SK-N-SH treated with all-trans-retinoic acid at 6 μM for 48 hours (cell line): ENCODE data around the gene LMF1.

Experiments used
- ATAC-seq: fragments of 200-7000 bp; cut with Tn5 transposase; 3 replicates; pipeline ENCODE4 v1.9.1; 2020; ENCODE audit warnings: mild to moderate bottlenecking, moderate library complexity
- ARNTL ChIP-seq: fragments of 450-650 bp; formaldehyde crosslinking; IDR thresholded peaks from 2 replicates; pipeline ENCODE4 v1.5.0; 2020; ENCODE audit warnings: low read depth, mild to moderate bottlenecking, moderate library complexity, borderline replicate concordance
- BACH2 ChIP-seq: fragments of 250-450 bp; sonication (Bioruptor Pico); IDR thresholded peaks from 2 replicates; pipeline ENCODE4 v1.9.0; 2021; ENCODE audit warnings: mild to moderate bottlenecking, borderline replicate concordance
- CSDC2 ChIP-seq: fragments of 250-450 bp; sonication (Bioruptor Pico); IDR thresholded peaks from 2 replicates; pipeline ENCODE4 v1.5.0; 2020; ENCODE audit warnings: mild to moderate bottlenecking, moderate library complexity
- ESRRG ChIP-seq: fragments of 250-450 bp; sonication (Bioruptor Pico); IDR thresholded peaks from 2 replicates; pipeline ENCODE4 v1.6.1; 2021; ENCODE audit warnings: mild to moderate bottlenecking
- GLIS3 ChIP-seq: fragments of 250-450 bp; sonication (Bioruptor Pico); IDR thresholded peaks from 2 replicates; pipeline ENCODE4 v1.5.0; 2020; ENCODE audit warnings: mild to moderate bottlenecking, moderate library complexity
- ISL1 ChIP-seq: fragments of 250-450 bp; sonication (Bioruptor Pico); IDR thresholded peaks from 2 replicates; pipeline ENCODE4 v2.1.2; 2022; ENCODE audit warnings: mild to moderate bottlenecking, moderate library complexity
- OSR1 ChIP-seq: fragments of 250-450 bp; sonication (Bioruptor Pico); IDR thresholded peaks from 2 replicates; pipeline ENCODE4 v1.8.0; 2022; ENCODE audit warnings: moderate library complexity, mild to moderate bottlenecking, inconsistent platforms
- PPARA ChIP-seq: fragments of 250-450 bp; sonication (Bioruptor Pico); IDR thresholded peaks from 2 replicates; pipeline ENCODE4 v1.5.0; 2020; ENCODE audit warnings: mild to moderate bottlenecking, borderline replicate concordance
- RARB ChIP-seq: fragments of 250-450 bp; sonication (Bioruptor Pico); IDR thresholded peaks from 2 replicates; pipeline ENCODE4 v1.8.0; 2021; ENCODE audit warnings: mild to moderate bottlenecking, moderate library complexity
- SNAI2 ChIP-seq: fragments of 250-450 bp; sonication (Bioruptor Pico); IDR thresholded peaks from 2 replicates; pipeline ENCODE4 v1.5.0; 2020; ENCODE audit warnings: mild to moderate bottlenecking, moderate library complexity
- TOX ChIP-seq: fragments of 250-450 bp; sonication (Bioruptor Pico); IDR thresholded peaks from 2 replicates; pipeline ENCODE4 v1.8.0; 2021; ENCODE audit warnings: mild to moderate bottlenecking, moderate library complexity, borderline replicate concordance
- ZC3H10 ChIP-seq: fragments of 250-450 bp; sonication (Bioruptor Pico); IDR thresholded peaks from 2 replicates; pipeline ENCODE4 v1.5.1; 2021; ENCODE audit warnings: mild to moderate bottlenecking, moderate library complexity
- ZFP30 ChIP-seq: fragments of 450-650 bp; formaldehyde crosslinking; IDR thresholded peaks from 2 replicates; pipeline ENCODE4 v1.5.0; 2022; ENCODE audit warnings: mild to moderate bottlenecking, moderate library complexity
- ZNF565 ChIP-seq: fragments of 450-650 bp; formaldehyde crosslinking; conservative IDR thresholded peaks from 2 replicates; pipeline ENCODE4 v1.5.0; 2020; ENCODE audit warnings: low read depth, mild to moderate bottlenecking, moderate library complexity
- ZNF70 ChIP-seq: fragments of 450-650 bp; formaldehyde crosslinking; IDR thresholded peaks from 2 replicates; pipeline ENCODE4 v1.5.0; 2020; ENCODE audit warnings: mild to moderate bottlenecking, moderate library complexity
- ZNF8 ChIP-seq: fragments of 450-650 bp; formaldehyde crosslinking; IDR thresholded peaks from 2 replicates; pipeline ENCODE4 v1.5.0; 2020; ENCODE audit warnings: mild to moderate bottlenecking, moderate library complexity
- TF ChIP-seq, protein P1 (sequence below): fragments of 250-450 bp; sonication (Bioruptor Pico); IDR thresholded peaks from 2 replicates; pipeline ENCODE4 v1.5.1; 2021; ENCODE audit warnings: mild to moderate bottlenecking, moderate library complexity
- TF ChIP-seq, protein P2 (sequence below): fragments of 250-450 bp; sonication (Bioruptor Pico); IDR thresholded peaks from 2 replicates; pipeline ENCODE4 v1.8.0; 2020; ENCODE audit warnings: mild to moderate bottlenecking, moderate library complexity, borderline replicate concordance
- TF ChIP-seq, protein P3 (sequence below): fragments of 250-450 bp; sonication (Bioruptor Pico); IDR thresholded peaks from 2 replicates; pipeline ENCODE4 v1.8.0; 2021; ENCODE audit warnings: low read depth, mild to moderate bottlenecking, moderate library complexity, borderline replicate concordance

LMF1 gene

DNA sequence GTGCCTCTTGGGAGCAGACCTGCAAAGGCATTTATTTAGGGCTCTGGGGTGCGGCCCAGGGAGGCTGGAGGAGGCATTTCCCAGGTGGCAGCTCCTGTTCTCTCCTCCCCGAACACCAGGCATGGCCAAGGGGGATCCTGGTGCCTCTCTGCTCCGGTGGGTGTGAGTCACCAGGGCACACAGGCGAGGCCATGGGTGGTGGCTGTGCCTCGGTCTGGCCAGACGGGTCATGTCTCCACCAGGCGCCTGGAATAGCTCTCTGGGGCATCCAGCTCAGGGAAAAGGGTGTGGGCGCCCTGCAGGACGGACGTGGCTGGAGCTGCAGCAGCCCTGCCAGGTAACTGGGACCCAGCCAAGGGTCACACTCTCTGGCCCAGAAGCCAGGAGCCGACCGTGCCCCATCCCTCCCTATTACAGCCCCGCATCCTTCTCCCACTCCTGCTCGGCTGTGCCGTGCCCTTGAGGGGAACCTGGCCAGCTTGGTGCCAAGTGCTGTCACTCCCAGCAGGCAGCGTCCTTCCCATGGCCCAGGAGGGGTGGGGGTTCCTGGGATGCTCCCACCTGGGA is 36.6 kb upstream of the LMF1 start:
- ATAC-seq = no peak
- no peak for TF ChIP-seq ARNTL
- no peak for TF ChIP-seq GLIS3 (CRISPR knock-in tag)
- TF ChIP-seq, protein P1, sequence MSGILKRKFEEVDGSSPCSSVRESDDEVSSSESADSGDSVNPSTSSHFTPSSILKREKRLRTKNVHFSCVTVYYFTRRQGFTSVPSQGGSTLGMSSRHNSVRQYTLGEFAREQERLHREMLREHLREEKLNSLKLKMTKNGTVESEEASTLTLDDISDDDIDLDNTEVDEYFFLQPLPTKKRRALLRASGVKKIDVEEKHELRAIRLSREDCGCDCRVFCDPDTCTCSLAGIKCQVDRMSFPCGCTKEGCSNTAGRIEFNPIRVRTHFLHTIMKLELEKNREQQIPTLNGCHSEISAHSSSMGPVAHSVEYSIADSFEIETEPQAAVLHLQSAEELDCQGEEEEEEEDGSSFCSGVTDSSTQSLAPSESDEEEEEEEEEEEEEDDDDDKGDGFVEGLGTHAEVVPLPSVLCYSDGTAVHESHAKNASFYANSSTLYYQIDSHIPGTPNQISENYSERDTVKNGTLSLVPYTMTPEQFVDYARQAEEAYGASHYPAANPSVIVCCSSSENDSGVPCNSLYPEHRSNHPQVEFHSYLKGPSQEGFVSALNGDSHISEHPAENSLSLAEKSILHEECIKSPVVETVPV = no peak
- no peak for TF ChIP-seq PPARA (CRISPR knock-in tag)
- TF ChIP-seq ISL1 (CRISPR knock-in tag) = no peak
- TF ChIP-seq CSDC2 (CRISPR knock-in tag) = no peak
- TF ChIP-seq ESRRG (CRISPR knock-in tag) = no peak
- no peak for TF ChIP-seq ZNF70 (CRISPR knock-in tag)
- TF ChIP-seq ZC3H10 (CRISPR knock-in tag) = no peak
- TF ChIP-seq OSR1 (CRISPR knock-in tag) = no peak
- TF ChIP-seq, protein P2, sequence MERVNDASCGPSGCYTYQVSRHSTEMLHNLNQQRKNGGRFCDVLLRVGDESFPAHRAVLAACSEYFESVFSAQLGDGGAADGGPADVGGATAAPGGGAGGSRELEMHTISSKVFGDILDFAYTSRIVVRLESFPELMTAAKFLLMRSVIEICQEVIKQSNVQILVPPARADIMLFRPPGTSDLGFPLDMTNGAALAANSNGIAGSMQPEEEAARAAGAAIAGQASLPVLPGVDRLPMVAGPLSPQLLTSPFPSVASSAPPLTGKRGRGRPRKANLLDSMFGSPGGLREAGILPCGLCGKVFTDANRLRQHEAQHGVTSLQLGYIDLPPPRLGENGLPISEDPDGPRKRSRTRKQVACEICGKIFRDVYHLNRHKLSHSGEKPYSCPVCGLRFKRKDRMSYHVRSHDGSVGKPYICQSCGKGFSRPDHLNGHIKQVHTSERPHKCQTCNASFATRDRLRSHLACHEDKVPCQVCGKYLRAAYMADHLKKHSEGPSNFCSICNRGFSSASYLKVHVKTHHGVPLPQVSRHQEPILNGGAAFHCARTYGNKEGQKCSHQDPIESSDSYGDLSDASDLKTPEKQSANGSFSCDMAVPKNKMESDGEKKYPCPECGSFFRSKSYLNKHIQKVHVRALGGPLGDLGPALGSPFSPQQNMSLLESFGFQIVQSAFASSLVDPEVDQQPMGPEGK (CRISPR knock-in tag) = no peak
- TF ChIP-seq TOX = no peak
- no peak for TF ChIP-seq RARB (CRISPR knock-in tag)
- TF ChIP-seq, all 23 proteins: peak for 0

DNA sequence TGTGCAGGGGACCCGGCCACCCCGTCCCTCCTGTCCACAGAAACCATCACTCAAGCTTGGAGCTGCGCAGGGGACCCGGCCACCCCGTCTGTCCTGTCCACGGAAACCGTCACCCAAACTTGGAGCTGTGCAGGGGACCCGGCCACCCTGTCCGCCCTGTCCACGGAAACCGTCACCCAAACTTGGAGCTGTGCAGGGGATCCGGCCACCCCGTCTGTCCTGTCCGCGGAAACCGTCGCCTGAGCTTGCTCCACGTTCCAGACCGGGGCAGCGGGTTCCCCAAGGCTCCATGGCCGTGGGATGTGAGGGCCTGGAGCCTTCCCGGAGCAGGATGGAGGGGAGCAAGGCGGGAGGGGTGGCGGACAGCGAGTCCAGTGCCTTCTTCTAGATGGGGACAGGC is 36.0 kb upstream of the LMF1 start:
- no peak for ATAC-seq
- TF ChIP-seq RARB (CRISPR knock-in tag) (no peak), ZC3H10 (CRISPR knock-in tag) (no peak), TOX (no peak), ESRRG (CRISPR knock-in tag) (no peak), ISL1 (CRISPR knock-in tag) (no peak), GLIS3 (CRISPR knock-in tag) (no peak), SNAI2 (no peak)
- TF ChIP-seq, protein P3, sequence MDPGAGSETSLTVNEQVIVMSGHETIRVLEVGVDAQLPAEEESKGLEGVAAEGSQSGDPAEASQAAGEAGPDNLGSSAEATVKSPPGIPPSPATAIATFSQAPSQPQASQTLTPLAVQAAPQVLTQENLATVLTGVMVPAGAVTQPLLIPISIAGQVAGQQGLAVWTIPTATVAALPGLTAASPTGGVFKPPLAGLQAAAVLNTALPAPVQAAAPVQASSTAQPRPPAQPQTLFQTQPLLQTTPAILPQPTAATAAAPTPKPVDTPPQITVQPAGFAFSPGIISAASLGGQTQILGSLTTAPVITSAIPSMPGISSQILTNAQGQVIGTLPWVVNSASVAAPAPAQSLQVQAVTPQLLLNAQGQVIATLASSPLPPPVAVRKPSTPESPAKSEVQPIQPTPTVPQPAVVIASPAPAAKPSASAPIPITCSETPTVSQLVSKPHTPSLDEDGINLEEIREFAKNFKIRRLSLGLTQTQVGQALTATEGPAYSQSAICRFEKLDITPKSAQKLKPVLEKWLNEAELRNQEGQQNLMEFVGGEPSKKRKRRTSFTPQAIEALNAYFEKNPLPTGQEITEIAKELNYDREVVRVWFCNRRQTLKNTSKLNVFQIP (CRISPR knock-in tag) = no peak

DNA sequence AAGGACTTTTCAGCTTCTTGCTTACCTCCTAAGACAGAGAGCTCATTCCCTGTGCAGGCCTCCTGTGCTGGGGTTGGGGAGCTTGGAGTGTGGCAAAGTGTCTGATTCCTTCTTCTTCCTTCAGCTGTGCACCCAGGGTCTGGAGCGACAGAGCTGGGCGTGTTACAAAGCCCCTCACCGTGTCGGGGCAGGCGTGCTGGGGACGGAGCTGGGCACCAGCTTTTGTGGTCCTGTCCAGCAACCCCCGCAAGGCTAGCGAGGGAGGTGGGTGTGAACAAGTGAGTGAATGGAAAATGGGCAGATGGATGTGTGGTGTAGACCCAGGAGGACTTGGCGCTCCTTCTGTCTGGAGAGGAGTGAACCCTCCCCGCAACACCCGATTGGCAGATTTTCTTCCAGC is 34.5 kb upstream of the LMF1 start:
- no peak for ATAC-seq
- no peak for TF ChIP-seq ZC3H10 (CRISPR knock-in tag)

DNA sequence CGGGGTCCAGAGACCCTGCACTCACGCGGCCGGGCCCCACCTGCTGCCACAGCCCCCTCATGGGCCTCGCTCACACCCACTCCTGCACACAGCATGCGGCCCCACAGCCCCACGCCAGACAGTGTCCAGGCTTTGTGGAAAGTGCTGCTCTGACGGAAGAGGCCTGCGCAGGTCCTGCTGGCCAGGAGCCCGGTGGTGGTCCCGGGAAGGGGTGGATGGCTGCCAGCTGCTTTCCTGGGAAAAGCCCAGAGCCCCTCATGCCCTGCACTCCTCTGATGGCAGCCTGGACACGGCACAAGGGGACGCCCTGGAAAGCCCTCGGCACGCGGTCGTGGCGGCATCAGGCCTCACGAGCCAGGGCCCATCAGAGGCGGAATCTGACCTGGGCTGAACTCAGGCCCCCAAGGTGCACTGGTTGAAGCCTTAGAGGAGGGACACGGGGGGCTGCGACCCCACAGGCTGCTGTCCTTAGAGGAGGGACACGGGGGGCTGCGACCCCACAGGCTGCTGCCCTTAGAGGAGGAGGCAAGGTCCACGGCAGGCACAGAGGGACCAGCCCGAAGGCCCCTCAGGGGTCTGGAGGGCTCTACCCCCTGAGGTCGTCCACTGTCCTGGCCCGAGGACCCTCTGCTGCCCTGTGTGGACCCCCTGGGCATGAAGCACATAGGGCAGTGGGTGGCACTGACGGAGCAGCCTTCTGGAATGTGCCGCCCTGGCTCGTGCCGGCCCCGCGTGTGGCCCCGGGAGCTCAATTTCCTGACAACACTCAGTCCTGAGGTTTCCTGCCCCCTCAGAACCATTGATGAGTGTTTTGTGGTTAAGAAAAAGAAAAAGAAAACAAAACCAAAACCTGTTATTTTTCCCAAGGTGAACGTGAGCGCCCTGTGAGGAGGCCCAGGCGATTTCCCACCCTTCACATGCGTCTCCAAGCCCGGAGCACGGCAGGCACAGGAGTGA is 32.9 kb upstream of the LMF1 start:
- TF ChIP-seq, protein P2 (CRISPR knock-in tag) = no peak
- TF ChIP-seq RARB (CRISPR knock-in tag) = no peak
- TF ChIP-seq ZNF565 (CRISPR knock-in tag) = no peak
- TF ChIP-seq OSR1 (CRISPR knock-in tag) = no peak
- no peak for TF ChIP-seq ZFP30 (CRISPR knock-in tag)
- no peak for TF ChIP-seq ESRRG (CRISPR knock-in tag)
- TF ChIP-seq PPARA (CRISPR knock-in tag) = no peak
- TF ChIP-seq BACH2 (CRISPR knock-in tag) = no peak
- TF ChIP-seq, protein P1 = no peak
- no peak for TF ChIP-seq ZNF8 (CRISPR knock-in tag)
- ATAC-seq = peak; percentile 14
